Fibroblast of lung (primary cell): ENCODE results near the gene MACROD2.

Source experiments
- CTCF ChIP-seq, 2 donors: IDR thresholded peaks in 1 of 2; conservative IDR thresholded peaks in 1 of 2; 1 replicate in 1 of 2; 2 replicates in 1 of 2; pipeline ENCODE4 v1.5.1; 2011 to 2012; ENCODE audit warnings: low read length in 2 of 2, control low read depth in 1 of 2, inconsistent platforms in 1 of 2, low read depth in 1 of 2, mild to moderate bottlenecking in 1 of 2
- EZH2 ChIP-seq: IDR thresholded peaks from 2 replicates; pipeline ENCODE4 v1.5.1; 2012; ENCODE audit warnings: low read length, control low read depth, mild to moderate bottlenecking; ENCODE audit errors: missing control alignments

- TF ChIP-seq CTCF (conservative IDR thresholded peaks at IDR 0.05 in 1 of 2, IDR thresholded peaks at IDR 0.05 in 1 of 2; ENCODE audit: low read depth in 1 of 2, low read length in 2 of 2) (no peak), EZH2 (no peak)
Measured at GRCh38 chr20:15623215-15623614, 1627.9 kb downstream of the MACROD2 start.
